BE2C (cell line): ENCODE measurements around the gene PFKL.

Experiments
- DNase-seq: peaks from one replicate; pipeline ENCODE4 v3.0.0-alpha.2; 2020
- H3K27me3 ChIP-seq: fragments of 250-450 bp; sonication (Bioruptor Pico); 2 replicates; pipeline ENCODE4 v1.5.1; 2020; ENCODE audit warnings: mild to moderate bottlenecking
- H3K36me3 ChIP-seq: fragments of 250-450 bp; sonication (Bioruptor Pico); 2 replicates; pipeline ENCODE4 v1.5.1; 2020; ENCODE audit warnings: mild to moderate bottlenecking
- H3K4me1 ChIP-seq: fragments of 250-450 bp; sonication (Bioruptor Pico); 2 replicates; pipeline ENCODE4 v1.5.1; 2020
- H3K4me3 ChIP-seq: 2 replicates; pipeline ENCODE4 v1.5.1; 2011; ENCODE audit warnings: low read depth, low read length
- H3K9me3 ChIP-seq: fragments of 250-450 bp; sonication (Bioruptor Pico); 2 replicates; pipeline ENCODE4 v1.5.1; 2020
- CTCF ChIP-seq: IDR thresholded peaks from 2 replicates; pipeline ENCODE4 v1.5.1; 2012; ENCODE audit warnings: mild to moderate bottlenecking, low read depth, low read length

The PFKL gene

GRCh38 chr21:44310628-44311507, 11.0 kb downstream of the PFKL start:
- H3K4me1 ChIP-seq: no peaks in the 10 kb centered on the region
- 0 out of 2 replicates have a peak, but pooled peaks have one; percentile 13 for TF ChIP-seq CTCF
- no peak for DNase-seq
- H3K9me3 ChIP-seq: no peaks in the 10 kb centered on the region
- no peaks in the 10 kb centered on the region for H3K36me3 ChIP-seq
- H3K4me3 ChIP-seq: no peak overlapping the region
- H3K27me3 ChIP-seq: no peaks in the 10 kb centered on the region

DNA sequence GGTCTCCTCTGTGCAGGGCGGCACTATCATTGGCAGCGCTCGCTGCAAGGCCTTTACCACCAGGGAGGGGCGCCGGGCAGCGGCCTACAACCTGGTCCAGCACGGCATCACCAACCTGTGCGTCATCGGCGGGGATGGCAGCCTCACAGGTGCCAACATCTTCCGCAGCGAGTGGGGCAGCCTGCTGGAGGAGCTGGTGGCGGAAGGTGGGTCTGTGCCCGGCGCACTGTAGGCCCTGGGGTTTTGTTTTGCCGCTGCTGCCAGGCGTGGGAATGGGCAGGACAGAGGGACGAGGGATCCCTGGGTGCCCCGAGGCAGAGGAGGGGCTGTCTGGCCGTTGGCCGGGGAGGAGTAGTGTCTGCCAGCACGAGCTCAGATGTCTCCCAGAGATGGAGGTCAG, 12.2 kb downstream of the PFKL start:
- no peak for TF ChIP-seq CTCF
- Histone ChIP-seq H3K36me3 (no peaks in the 10 kb centered on the region), H3K27me3 (no peaks in the 10 kb centered on the region), H3K4me3 (no peak overlapping the region), H3K9me3 (no peaks in the 10 kb centered on the region), H3K4me1 (no peaks in the 10 kb centered on the region)
- no peak for DNase-seq

- Histone ChIP-seq H3K27me3 (no peaks in the 10 kb centered on the region), H3K9me3 (no peaks in the 10 kb centered on the region), H3K4me1 (no peaks in the 10 kb centered on the region), H3K36me3 (no peaks in the 10 kb centered on the region), H3K4me3 (no peak overlapping the region)
- TF ChIP-seq CTCF: no peak
- no peak for DNase-seq
These were observed 12.9 kb downstream of the PFKL start for GRCh38 chr21:44312716-44313115.

- H3K4me1 ChIP-seq: no peaks in the 10 kb centered on the region
- DNase-seq: no peak
- no peak overlapping the region for H3K4me3 ChIP-seq
- no peaks in the 10 kb centered on the region for H3K36me3 ChIP-seq
- no peaks in the 10 kb centered on the region for H3K9me3 ChIP-seq
- H3K27me3 ChIP-seq: no peaks in the 10 kb centered on the region
- no peak for TF ChIP-seq CTCF
These were observed 13.6 kb downstream of the PFKL start for GRCh38 chr21:44313451-44313850.

DNA sequence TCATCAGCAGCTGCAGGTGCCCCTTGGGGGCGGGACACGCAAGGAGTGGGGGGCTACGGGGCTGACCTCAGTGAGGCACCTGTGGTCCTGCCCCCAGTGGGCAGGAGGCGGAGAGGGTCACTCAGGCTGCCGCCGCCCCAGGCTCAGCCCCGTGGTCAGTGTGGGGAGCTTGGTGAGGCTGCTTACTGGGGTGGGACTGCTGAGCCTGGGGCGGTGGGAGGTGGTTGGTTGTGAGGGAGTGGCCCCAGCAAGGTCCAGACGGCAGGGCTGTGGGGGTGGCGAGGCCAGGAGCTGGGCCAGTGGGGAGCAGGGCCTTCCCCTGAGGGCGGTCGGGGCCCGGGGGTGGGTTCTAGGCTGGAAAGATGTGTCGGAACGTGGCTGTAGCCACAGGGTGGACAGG, 14.3 kb downstream of the PFKL start:
- Histone ChIP-seq H3K9me3 (no peaks in the 10 kb centered on the region), H3K4me3 (no peak overlapping the region), H3K36me3 (no peaks in the 10 kb centered on the region), H3K4me1 (no peaks in the 10 kb centered on the region), H3K27me3 (no peaks in the 10 kb centered on the region)
- DNase-seq: no peak
- no peak for TF ChIP-seq CTCF

- Histone ChIP-seq H3K36me3 (no peaks in the 10 kb centered on the region), H3K4me3 (no peak overlapping the region), H3K9me3 (no peaks in the 10 kb centered on the region), H3K27me3 (no peaks in the 10 kb centered on the region), H3K4me1 (no peaks in the 10 kb centered on the region)
- TF ChIP-seq CTCF: no peak
- DNase-seq: no peak
These were observed 14.7 kb downstream of the PFKL start for GRCh38 chr21:44314561-44314960.
